ENCODE data around the gene DHX34. TPM values are rescaled to one million over a fixed set of nuclear protein-coding genes. Genes with fewer than 3 reads are reported as not detected.
"Not testable (repeated sequence)": the region's sequence is repeated elsewhere in the genome, so short reads cannot be mapped to it uniquely, and the experiment has no call there.

Gene DHX34
- total RNA-seq, 1 donor from 2014 or later: 20.0 TPM

DNA sequence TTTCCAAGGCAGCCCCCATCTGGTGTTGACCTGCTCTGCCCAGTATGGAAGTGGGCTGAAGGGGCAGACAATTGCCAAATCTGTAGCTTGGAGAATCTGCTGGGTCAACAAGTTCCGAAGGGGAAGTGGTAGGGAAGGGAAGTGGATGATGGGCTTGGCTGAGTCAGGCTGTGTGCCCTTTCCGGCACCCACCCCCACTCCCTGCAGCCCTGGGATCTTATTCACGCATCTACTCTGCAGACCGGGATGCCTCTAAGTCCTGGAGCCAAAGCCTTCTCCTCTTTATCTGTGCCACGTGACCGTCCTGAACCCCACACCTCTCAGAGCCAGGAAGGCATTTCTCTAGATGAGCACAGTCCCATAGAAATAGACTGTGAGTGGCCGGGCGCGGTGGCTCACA lies 24.6 kb upstream of the DHX34 start:
- TF ChIP-seq, protein P1, sequence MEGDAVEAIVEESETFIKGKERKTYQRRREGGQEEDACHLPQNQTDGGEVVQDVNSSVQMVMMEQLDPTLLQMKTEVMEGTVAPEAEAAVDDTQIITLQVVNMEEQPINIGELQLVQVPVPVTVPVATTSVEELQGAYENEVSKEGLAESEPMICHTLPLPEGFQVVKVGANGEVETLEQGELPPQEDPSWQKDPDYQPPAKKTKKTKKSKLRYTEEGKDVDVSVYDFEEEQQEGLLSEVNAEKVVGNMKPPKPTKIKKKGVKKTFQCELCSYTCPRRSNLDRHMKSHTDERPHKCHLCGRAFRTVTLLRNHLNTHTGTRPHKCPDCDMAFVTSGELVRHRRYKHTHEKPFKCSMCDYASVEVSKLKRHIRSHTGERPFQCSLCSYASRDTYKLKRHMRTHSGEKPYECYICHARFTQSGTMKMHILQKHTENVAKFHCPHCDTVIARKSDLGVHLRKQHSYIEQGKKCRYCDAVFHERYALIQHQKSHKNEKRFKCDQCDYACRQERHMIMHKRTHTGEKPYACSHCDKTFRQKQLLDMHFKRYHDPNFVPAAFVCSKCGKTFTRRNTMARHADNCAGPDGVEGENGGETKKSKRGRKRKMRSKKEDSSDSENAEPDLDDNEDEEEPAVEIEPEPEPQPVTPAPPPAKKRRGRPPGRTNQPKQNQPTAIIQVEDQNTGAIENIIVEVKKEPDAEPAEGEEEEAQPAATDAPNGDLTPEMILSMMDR (IDR thresholded peaks at IDR 0.05): no peak
- Mint-ChIP-seq H3K27ac (no peak overlapping the region), H3K36me3 (ENCODE audit: low read depth) (no peaks in the 10 kb centered on the region), H3K4me1 (peaks cover 3% of the 10 kb centered on the region), H3K4me3 (no peak overlapping the region), H3K9me3 (no peaks in the 10 kb centered on the region), H3K27me3 (peaks cover 20% of the 10 kb centered on the region)
- CTCF ChIA-PET: no interaction called here
- intact Hi-C loops (cut with micrococcal nuclease): no loop called here
- DNase-seq (no peak), ATAC-seq (ENCODE audit: low read depth) (no peak)
- POLR2A ChIA-PET: no interaction called here

DNA sequence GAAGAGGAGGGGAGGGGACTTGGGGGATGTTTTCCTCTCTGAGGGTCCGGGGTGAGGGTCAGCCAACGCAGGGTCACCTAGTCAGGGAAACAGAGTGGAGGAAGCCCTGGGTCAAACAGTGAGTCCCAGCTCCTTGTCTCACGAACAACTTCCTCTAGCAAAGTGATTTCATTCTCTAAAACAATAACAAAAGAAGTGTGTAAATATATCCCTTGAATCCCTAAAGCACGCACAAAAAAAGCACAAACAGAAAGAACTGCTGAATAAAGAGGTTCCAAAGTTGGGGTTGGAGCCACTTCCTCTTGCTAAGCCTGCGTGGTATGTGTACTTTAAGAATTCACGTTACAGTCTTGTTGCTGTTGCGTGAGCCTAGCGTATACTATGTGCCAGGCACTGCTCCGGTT lies 18.6 kb upstream of the DHX34 start:
- Mint-ChIP-seq H3K9me3 (no peaks in the 10 kb centered on the region), H3K36me3 (ENCODE audit: low read depth) (no peaks in the 10 kb centered on the region), H3K4me1 (no peaks in the 10 kb centered on the region), H3K27me3 (peaks cover 4% of the 10 kb centered on the region), H3K4me3 (no peak overlapping the region), H3K27ac (no peak overlapping the region)
- ChIA-PET POLR2A (interaction anchor here (0.6 kb wide), 1 partner anchor 559 kb away, joined by 4 read pairs; no protein-coding TSS in a partner anchor), CTCF (no interaction called here)
- intact Hi-C loops (cut with micrococcal nuclease): no loop called here
- TF ChIP-seq, protein P1 (IDR thresholded peaks at IDR 0.05): no peak
- no peak for DNase-seq
- ATAC-seq (ENCODE audit: low read depth): no peak

DNA sequence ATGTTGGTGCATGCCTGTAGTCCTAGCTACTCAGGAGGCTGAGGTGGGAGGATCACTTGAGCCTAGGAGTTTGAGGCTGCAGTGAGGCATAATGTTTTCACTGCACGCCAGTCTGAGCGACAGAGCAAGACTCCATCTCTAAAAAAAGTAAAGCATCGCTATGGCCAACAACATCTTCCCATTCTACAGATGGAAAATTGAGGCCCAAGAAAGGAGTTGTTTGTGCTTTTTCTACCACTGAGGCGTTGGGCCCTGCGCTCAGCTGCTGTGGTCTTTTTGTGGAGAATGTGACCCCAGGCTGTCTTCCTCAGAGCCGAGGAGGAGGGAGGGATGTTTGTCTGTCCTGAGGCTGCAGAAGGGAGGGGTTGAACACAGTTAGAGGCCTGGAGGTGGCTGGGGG lies 17.6 kb upstream of the DHX34 start:
- no peaks in the 10 kb centered on the region for H3K36me3 Mint-ChIP-seq (ENCODE audit: low read depth)
- POLR2A ChIA-PET: no interaction called here
- H3K4me1 Mint-ChIP-seq: peaks cover 4% of the 10 kb centered on the region
- peaks cover 4% of the 10 kb centered on the region for H3K27me3 Mint-ChIP-seq
- intact Hi-C loops (cut with micrococcal nuclease): no loop called here
- CTCF ChIA-PET: no interaction called here
- no peak overlapping the region for H3K4me3 Mint-ChIP-seq
- ATAC-seq (ENCODE audit: low read depth) (no peak), DNase-seq (no peak)
- TF ChIP-seq, protein P1 (IDR thresholded peaks at IDR 0.05): no peak
- no peaks in the 10 kb centered on the region for H3K9me3 Mint-ChIP-seq
- H3K27ac Mint-ChIP-seq: no peak overlapping the region

DNA sequence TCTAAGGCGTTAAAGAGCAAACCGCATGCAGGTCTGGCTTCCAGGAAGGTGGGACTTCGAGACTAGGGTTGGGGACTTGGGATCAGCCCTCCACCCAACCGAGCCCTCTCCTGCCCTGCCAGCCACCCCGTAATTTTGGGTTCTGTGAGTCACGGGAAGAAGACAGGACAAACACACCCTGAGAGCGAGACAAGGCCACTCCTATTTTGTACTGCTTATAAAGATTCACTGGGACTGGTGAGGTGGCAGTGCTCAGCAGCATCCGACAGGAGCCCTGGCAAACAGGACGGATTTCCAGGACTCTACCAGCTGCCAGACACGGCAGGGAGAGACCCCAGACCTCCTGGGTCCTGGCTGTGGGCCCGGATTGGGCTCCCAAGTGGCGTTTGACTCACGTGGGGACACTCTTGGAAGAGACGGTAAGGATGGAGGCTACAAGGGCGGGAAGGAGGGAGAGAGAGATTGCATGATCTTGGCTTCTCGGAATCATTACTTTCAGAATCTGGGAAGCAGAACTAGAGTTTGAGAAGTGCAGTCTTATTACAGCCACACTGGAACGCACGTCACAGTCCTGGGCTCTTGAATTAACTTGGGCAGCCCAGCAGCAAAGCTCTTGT lies 17.1 kb upstream of the DHX34 start, which contains the start of gene C5AR2:
TSS of gene C5AR2 (plus strand) at position 245 of the 617 bp plus-strand sequence. CDS start 8,625 bp downstream, outside the sequence.
- H3K27me3 Mint-ChIP-seq: peaks cover 4% of the 10 kb centered on the region
- ChIA-PET POLR2A (no interaction called here), CTCF (interaction anchor here (1.4 kb wide), 1 partner anchor 59 kb away, joined by 3 read pairs; no protein-coding TSS in a partner anchor)
- H3K4me1 Mint-ChIP-seq: peaks cover 7% of the 10 kb centered on the region
- ATAC-seq (ENCODE audit: low read depth) (no peak), DNase-seq (no peak)
- intact Hi-C loops (cut with micrococcal nuclease): no loop called here
- no peaks in the 10 kb centered on the region for H3K36me3 Mint-ChIP-seq (ENCODE audit: low read depth)
- no peak within 1 kb of the TSS for H3K4me3 Mint-ChIP-seq
- H3K9me3 Mint-ChIP-seq: no peaks in the 10 kb centered on the region
- H3K27ac Mint-ChIP-seq: no peak within 1 kb of the TSS
- TF ChIP-seq, protein P1 (IDR thresholded peaks at IDR 0.05): no peak

DNA sequence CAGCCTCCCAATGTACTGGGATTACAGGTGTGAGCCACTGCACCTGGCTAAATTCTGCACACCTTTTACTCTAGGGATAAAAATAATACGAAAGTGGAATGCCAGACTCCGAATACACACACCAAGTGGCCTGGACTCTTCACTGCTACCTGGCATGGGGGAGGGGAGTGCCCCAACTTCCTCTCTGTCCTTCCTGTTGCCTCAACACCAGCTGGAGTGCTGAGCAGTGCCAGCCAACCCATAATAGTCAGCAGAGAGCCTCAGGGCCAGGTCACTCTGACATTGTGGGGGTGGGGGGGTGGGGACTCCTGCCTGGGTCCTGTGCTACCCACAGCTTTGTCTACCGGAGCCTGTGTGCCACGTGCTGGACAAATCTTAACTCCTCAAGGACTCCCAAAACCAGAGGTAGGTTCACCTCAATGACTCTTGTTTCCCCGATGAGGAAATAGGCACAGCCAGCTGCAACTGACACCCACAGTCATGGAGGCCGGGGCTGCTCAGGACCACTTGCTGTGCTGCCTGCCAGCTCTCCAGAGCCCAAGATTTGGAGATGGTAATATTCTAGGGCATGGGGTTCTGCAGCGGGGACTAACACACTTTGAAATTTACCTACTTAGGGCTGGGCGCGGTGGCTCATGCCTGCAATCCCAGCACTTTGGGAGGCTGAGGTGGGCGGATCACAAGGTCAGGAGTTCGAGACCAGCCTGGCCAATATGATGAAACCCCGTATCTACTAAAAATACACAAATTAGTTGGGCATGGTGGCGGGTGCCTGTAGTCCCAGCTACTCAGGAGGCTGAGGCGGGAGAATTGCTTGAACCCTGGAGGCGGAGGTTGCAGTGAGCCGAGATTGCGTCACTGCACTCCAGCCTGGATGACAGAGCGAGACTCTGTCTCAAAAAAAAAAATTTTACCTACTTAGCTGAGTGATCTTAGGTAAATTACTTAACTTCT lies 12.1 kb upstream of the DHX34 start:
- ChIA-PET POLR2A (interaction anchor here (1.2 kb wide), 1 partner anchor 273 kb away, joined by 3 read pairs; no protein-coding TSS in a partner anchor), CTCF (interaction anchor here (2.6 kb wide), 1 partner anchor 12 kb away, joined by 10 read pairs; the partner anchor contains the start of gene DHX34)
- DNase-seq; H3K27me3 Mint-ChIP-seq; H3K9me3 Mint-ChIP-seq; H3K4me3 Mint-ChIP-seq; H3K36me3 Mint-ChIP-seq (ENCODE audit: low read depth); H3K4me1 Mint-ChIP-seq; H3K27ac Mint-ChIP-seq; intact Hi-C loops (cut with micrococcal nuclease): not testable (repeated sequence)
- peak; percentile 54 for ATAC-seq (ENCODE audit: low read depth)
